HepG2 (cell line): ENCODE measurements around the gene UBE2L6.

ENCODE experiments used
- HCFC1 ChIP-seq: fragments of 150-350 bp; IDR thresholded peaks from 2 replicates; pipeline ENCODE4 v1.6.1; 2014; ENCODE audit warnings: low read depth, low read length
- ZNF670 ChIP-seq: sonication (generic); formaldehyde crosslinking; IDR thresholded peaks from 2 replicates; pipeline ENCODE4 v1.8.0; 2022; ENCODE audit warnings: mild to moderate bottlenecking, missing genetic modification reagents, borderline replicate concordance

DNA sequence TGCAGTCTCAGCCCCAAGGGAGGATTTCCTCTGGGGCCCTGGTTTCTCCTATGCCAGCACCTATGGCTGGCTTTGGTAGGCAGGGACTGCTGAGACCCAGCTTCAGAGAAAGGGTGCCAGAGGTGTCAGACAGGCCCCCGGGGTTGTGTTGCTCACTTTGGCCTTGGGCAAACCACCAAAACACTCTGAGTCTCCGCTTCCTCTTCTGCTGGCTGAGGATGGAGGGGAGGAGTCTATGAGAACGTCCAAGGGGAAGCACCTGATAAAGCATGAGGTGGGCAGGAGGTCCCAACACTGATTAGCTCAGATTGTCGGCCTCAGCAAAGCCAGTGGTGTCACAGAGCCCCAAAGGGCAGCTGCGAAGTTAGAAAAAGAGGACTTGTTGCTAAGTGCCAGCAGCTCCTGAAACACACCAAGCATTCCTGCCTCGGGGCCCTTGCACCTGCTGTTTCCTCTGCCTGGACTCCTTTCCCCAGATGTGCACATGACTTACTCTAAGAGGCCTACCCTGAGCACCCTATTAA lies 19.6 kb downstream of the UBE2L6 start:
- TF ChIP-seq HCFC1 = no peak
- TF ChIP-seq ZNF670 = no peak
